HepG2 (cell line): Measurements from ENCODE around the gene AUP1. TPM values are rescaled to one million over a fixed set of nuclear protein-coding genes. Genes with fewer than 3 reads are reported as not detected.

Source experiments
- BRF2 ChIP-seq: sonication (generic); formaldehyde crosslinking; IDR thresholded peaks from 2 replicates; pipeline ENCODE4 v1.8.1; 2022; ENCODE audit warnings: mild to moderate bottlenecking, missing genetic modification reagents
- GPN1 ChIP-seq: sonication (generic); formaldehyde crosslinking; IDR thresholded peaks from 2 replicates; pipeline ENCODE4 v1.5.1; 2020; ENCODE audit warnings: missing genetic modification reagents, borderline replicate concordance
- MED13 ChIP-seq: sonication (generic); formaldehyde crosslinking; IDR thresholded peaks from 2 replicates; pipeline ENCODE4 v1.5.0; 2020; ENCODE audit warnings: missing genetic modification reagents
- ONECUT2 ChIP-seq: sonication (generic); formaldehyde crosslinking; IDR thresholded peaks from 2 replicates; pipeline ENCODE4 v1.4.0; 2020; ENCODE audit warnings: missing genetic modification reagents
- RBFOX2 ChIP-seq: fragments of 200-400 bp; formaldehyde crosslinking; IDR thresholded peaks from 2 replicates; pipeline ENCODE4 v1.6.1; 2017; ENCODE audit warnings: low read depth, mild to moderate bottlenecking, low read length
- RXRA ChIP-seq: sonication (generic); formaldehyde crosslinking; IDR thresholded peaks from 2 replicates; pipeline ENCODE4 v1.5.1; 2020; ENCODE audit warnings: missing genetic modification reagents
- SP4 ChIP-seq: sonication (generic); formaldehyde crosslinking; IDR thresholded peaks from 2 replicates; pipeline ENCODE4 v1.8.1; 2023; ENCODE audit warnings: mild to moderate bottlenecking, missing genetic modification reagents
- ZFP41 ChIP-seq: sonication (generic); formaldehyde crosslinking; IDR thresholded peaks from 2 replicates; pipeline ENCODE4 v1.4.0; 2020; ENCODE audit warnings: mild to moderate bottlenecking, missing genetic modification reagents, borderline replicate concordance
- ZNF34 ChIP-seq: sonication (generic); formaldehyde crosslinking; IDR thresholded peaks from 2 replicates; pipeline ENCODE4 v1.4.0; 2020; ENCODE audit warnings: mild to moderate bottlenecking, missing genetic modification reagents, borderline replicate concordance
- ZNF605 ChIP-seq: sonication (generic); formaldehyde crosslinking; IDR thresholded peaks from 2 replicates; pipeline ENCODE4 v1.8.0; 2022; ENCODE audit warnings: mild to moderate bottlenecking, missing genetic modification reagents
- ZNF775 ChIP-seq: sonication (generic); formaldehyde crosslinking; IDR thresholded peaks from 2 replicates; pipeline ENCODE4 v1.4.0; 2020; ENCODE audit warnings: missing genetic modification reagents, mild to moderate bottlenecking, moderate library complexity, borderline replicate concordance
- ZNF788 ChIP-seq: sonication (generic); formaldehyde crosslinking; IDR thresholded peaks from 2 replicates; pipeline ENCODE4 v1.5.0; 2020; ENCODE audit warnings: mild to moderate bottlenecking, missing genetic modification reagents, borderline replicate concordance
- ZSCAN22 ChIP-seq: sonication (generic); formaldehyde crosslinking; IDR thresholded peaks from 2 replicates; pipeline ENCODE4 v1.4.0; 2020; ENCODE audit warnings: mild to moderate bottlenecking, missing genetic modification reagents
- ZSCAN25 ChIP-seq: sonication (generic); formaldehyde crosslinking; IDR thresholded peaks from 2 replicates; pipeline ENCODE4 v1.8.0; 2022; ENCODE audit warnings: mild to moderate bottlenecking, missing genetic modification reagents
- polyA plus RNA-seq, 8 experiments: library from polyadenylated mRNA; depleted of rRNA in 3 of 8; stranded (reverse) in 7 of 8; unstranded in 1 of 8; fragments of >200 nt; fragmentation: Illumina TruSeq in 4 of 8; extraction: Trizol in 4 of 8; gene quantifications; 2 replicates each; pipeline versions ENCODE4 v1.2.1 to v1.2.3, GENCODE V29; 2011 to 2016; ENCODE audit warnings: low read depth in 4 of 8, missing spikeins in 1 of 8, mixed read lengths in 1 of 8; ENCODE audit not compliant: insufficient read depth in 1 of 8
- total RNA-seq, 5 experiments: library from RNA; depleted of rRNA; stranded (reverse); fragments of >200 nt; fragmentation: Illumina TruSeq; extraction: Trizol; gene quantifications; 2 replicates each; pipeline ENCODE4 v1.2.3, GENCODE V29; 2016; ENCODE audit warnings: low read depth in 1 of 5
- TF ChIP-seq, protein P1 (sequence below): IDR thresholded peaks from 2 replicates; pipeline ENCODE4 v1.6.1; 2016; ENCODE audit warnings: low read depth

AUP1 gene
- total and polyA plus RNA-seq, 2 of the 13 experiments (the other 11 are each of a cell fraction or from before 2014, with no cell fraction given), result 174 to 267 TPM

DNA sequence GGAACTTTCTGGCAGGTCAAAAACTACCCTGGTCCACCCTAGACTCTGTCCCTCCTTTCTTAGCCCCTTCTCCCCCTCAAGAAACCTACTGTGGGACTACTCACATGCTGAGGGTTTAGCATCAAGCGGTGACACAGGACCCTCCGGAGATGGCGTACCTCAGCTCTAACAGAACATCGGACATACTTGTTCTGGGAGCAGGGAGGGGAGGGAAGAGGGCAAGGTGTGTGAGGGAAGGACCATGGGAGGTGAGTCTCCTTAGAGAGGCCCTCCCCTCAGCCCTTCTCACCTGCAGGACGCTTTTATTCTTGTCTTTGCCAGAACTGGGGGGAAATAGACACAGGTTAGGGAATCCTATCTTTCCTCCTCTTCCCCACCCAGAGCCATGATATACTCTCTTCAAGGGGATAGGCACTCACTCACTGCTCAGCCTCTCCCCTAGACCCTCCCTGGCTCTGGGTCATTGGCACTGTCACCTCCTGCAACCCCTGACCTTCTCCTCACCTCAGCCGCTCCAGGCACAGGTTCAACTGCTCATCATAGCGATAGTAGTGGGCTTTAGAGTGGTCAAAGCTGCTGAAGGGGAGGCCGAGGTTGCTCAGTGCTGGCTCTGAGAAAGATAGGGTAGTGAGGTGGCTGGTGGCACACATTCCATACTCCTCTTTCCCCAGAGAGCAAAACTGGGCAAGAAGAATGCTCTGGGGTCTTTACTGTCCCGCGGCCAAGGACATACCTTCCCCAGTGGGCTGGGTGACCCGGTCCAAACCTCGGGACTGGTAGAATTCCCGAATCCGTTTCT, 23.9 kb downstream of the AUP1 start (continued):
- TF ChIP-seq ZSCAN25 (no peak), ZSCAN22 (no peak), MED13 (no peak), RXRA (0 out of 2 replicates have a peak, but pooled peaks have one; percentile 22), ZNF788 (CRISPR knock-in tag) (no peak), SP4 (CRISPR knock-in tag) (0 out of 2 replicates have a peak, but pooled peaks have one; percentile 17), BRF2 (CRISPR knock-in tag) (no peak), GPN1 (CRISPR knock-in tag) (no peak), ZFP41 (CRISPR knock-in tag) (no peak), ONECUT2 (no peak), RBFOX2 (peak; percentile 57; the same call in 1 of the 2 replicates), ZNF775 (CRISPR knock-in tag) (no peak), ZNF34 (CRISPR knock-in tag) (no peak), ZNF605 (CRISPR knock-in tag) (0 out of 2 replicates have a peak, but pooled peaks have one; percentile 38)
- TF ChIP-seq, protein P1, sequence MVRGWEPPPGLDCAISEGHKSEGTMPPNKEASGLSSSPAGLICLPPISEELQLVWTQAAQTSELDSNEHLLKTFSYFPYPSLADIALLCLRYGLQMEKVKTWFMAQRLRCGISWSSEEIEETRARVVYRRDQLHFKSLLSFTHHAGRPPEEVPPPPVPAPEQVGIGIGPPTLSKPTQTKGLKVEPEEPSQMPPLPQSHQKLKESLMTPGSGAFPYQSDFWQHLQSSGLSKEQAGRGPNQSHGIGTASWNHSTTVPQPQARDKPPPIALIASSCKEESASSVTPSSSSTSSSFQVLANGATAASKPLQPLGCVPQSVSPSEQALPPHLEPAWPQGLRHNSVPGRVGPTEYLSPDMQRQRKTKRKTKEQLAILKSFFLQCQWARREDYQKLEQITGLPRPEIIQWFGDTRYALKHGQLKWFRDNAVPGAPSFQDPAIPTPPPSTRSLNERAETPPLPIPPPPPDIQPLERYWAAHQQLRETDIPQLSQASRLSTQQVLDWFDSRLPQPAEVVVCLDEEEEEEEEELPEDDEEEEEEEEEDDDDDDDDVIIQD, result no peak
